ENCODE results near the gene CHST3.
"Not testable (repeated sequence)": the region's sequence is repeated elsewhere in the genome, so short reads cannot be mapped to it uniquely, and the experiment has no call there.

CHST3 gene

DNA sequence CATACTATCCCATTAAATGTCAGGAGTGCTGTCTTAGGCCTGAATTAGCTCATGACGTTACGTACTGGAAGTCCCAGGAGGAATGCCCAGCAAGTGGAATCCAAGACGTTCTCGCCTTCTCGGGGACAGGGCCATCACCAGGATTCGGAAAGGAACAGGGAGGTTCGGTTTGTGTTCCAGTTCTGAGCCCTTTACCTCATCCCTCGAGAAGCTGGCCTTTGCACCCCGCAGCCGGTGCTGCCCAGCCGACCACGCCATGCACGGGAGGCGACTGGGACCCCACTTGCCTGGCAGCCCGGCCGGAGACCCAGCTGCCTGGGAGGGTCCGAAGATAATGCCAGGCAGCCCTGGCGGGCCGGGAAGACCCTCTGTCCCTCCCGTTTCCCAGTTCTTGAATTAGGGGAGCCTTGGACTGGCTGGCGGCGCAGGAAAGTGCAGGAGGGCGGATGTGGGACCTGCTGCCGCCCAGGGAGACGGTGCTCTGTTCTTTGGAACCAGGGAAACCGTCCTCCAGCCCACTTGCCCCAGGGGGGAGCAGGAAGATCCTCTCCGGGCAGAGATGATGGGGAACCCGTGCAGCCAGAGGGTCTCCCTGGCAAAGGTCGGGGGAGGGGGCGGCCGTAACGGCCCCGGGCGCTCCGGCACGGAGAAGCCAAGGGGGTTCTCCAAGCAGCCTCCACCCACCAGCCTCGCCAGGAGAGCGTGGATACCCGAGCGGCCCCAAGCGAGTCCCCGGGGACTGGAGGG is 671 bp upstream of the CHST3 start:
- H3K9me3 Mint-ChIP-seq = peaks cover 3% of the 10 kb centered on the region
- ATAC-seq (ENCODE audit: low read depth) = no peak
- H3K27ac Mint-ChIP-seq = no peak overlapping the region
- peaks cover 2% of the 10 kb centered on the region for H3K36me3 Mint-ChIP-seq
- peaks cover 4% of the 10 kb centered on the region for H3K4me1 Mint-ChIP-seq
- H3K4me3 Mint-ChIP-seq = peak overlapping the region; percentile 44
- H3K27me3 Mint-ChIP-seq = peaks cover 32% of the 10 kb centered on the region
- DNase-seq (ENCODE audit: low spot score in 2 of 2) = no peak

- Mint-ChIP-seq H3K27ac (no peak overlapping the region), H3K4me1 (no peaks in the 10 kb centered on the region), H3K36me3 (peaks cover 2% of the 10 kb centered on the region), H3K9me3 (peaks cover 3% of the 10 kb centered on the region), H3K4me3 (peak overlapping the region; percentile 51), H3K27me3 (peaks cover 34% of the 10 kb centered on the region)
- ATAC-seq (ENCODE audit: low read depth) = no peak
- no peak for DNase-seq (ENCODE audit: low spot score in 2 of 2)
These were observed 734 bp downstream of the CHST3 start for GRCh38 chr10:71964743-71965515.

DNA sequence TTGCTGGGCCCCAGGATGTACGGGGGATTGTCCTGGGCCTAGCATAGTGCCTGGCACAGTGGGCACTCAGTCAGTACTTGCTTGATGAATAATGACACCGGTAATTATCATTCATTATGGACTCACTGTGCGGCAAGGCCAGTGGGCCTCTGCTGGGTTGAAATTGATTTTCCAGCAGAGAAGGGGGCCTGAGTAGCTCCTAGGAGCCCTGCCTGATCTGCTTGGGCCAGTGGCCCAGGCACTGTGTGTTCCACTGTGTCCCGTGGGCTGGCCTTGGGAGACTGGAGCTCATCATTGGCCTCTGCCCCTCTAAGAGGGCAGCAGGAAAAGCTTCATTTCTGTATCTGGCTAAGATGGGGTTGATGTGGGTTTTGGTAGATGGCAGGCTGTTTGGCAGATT is 1.4 kb downstream of the CHST3 start:
- H3K4me3 Mint-ChIP-seq = no peak overlapping the region
- no peaks in the 10 kb centered on the region for H3K4me1 Mint-ChIP-seq
- no peak overlapping the region for H3K27ac Mint-ChIP-seq
- H3K9me3 Mint-ChIP-seq = peaks cover 3% of the 10 kb centered on the region
- ATAC-seq (ENCODE audit: low read depth) (no peak), DNase-seq (ENCODE audit: low spot score in 2 of 2) (no peak)
- peaks cover 2% of the 10 kb centered on the region for H3K36me3 Mint-ChIP-seq
- H3K27me3 Mint-ChIP-seq = peaks cover 34% of the 10 kb centered on the region

DNA sequence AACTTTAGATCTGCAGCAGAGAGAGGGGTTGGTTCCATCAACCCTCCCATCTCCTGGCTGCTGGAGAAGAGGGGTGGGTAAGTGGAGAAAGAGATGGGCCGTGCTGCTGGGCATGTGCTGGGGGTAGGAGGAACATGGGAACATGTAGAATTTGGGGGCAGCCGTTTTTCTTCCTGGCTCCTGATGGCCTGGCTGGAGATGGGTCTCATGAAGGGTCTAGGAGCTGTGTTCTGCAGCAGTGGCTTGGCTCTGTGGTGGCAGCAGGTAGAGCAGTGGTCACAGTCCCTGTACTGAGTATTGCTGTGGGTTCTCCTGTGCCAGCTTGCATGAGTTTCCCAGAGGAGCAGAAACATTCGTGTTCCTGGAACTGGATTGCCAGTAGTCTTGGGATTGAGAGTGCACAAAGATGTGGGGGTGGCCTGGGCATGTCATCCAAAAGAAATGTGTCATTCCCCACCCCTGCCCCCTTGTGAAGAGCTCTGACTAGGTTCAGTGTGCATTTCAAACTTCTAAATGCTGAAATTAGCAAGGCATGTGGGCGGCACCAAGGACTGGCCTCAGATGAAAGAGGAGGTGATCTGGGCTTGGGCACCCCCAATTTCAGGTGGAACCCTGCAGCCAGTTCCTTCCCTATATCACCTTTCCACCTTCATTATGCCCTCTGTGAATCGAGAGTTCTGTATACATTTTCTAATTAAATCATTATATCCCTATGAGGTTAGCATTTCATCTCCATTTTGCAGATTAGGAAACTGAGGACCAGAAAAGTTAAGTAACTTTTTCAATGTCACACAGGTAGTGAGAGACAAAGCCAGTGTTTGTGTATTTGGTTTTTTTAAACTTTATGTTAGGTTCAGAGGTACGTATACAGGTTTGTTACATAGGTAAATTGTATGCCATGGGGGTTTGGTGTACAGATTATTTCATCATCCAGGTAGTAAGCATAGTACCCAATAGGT is 2.1 kb downstream of the CHST3 start:
- Mint-ChIP-seq H3K27me3 (peaks cover 34% of the 10 kb centered on the region), H3K9me3 (peaks cover 3% of the 10 kb centered on the region), H3K4me3 (no peak overlapping the region), H3K27ac (no peak overlapping the region), H3K4me1 (no peaks in the 10 kb centered on the region), H3K36me3 (peaks cover 2% of the 10 kb centered on the region)
- ATAC-seq (ENCODE audit: low read depth) (no peak), DNase-seq (ENCODE audit: low spot score in 2 of 2) (no peak)

GRCh38 chr10:71967958-71968357 is 3.8 kb downstream of the CHST3 start:
- H3K4me1 Mint-ChIP-seq; H3K27ac Mint-ChIP-seq; ATAC-seq (ENCODE audit: low read depth); DNase-seq (ENCODE audit: low spot score in 2 of 2); H3K4me3 Mint-ChIP-seq; H3K9me3 Mint-ChIP-seq; H3K36me3 Mint-ChIP-seq: not testable (repeated sequence)
- H3K27me3 Mint-ChIP-seq = peaks cover 24% of the 10 kb centered on the region

GRCh38 chr10:71968553-71969474 is 4.6 kb downstream of the CHST3 start:
- ATAC-seq (ENCODE audit: low read depth) (no peak), DNase-seq (ENCODE audit: low spot score in 2 of 2) (no peak)
- Mint-ChIP-seq H3K9me3 (no peaks in the 10 kb centered on the region), H3K4me1 (no peaks in the 10 kb centered on the region), H3K27me3 (peaks cover 24% of the 10 kb centered on the region), H3K36me3 (no peaks in the 10 kb centered on the region), H3K4me3 (no peak overlapping the region), H3K27ac (no peak overlapping the region)

DNA sequence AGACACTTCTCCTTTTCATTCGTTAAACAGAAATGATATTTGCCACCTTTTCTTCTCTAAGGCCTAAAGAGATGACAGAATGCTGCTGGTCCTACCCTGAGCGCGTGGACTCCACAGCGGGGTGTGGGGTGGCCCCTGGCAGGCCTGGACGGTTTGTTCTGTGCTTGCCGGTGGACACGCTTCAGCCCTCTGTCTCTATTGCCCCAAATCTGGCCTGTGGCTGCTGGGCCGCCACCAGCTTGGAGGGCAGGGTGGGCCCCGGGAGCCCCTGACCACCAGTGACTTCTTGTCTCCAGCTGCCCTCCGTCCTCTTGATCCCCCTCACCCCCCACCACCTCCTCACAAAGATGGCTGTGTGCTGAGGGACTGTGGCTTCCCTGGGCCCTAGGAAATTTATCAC is 5.7 kb downstream of the CHST3 start:
- H3K4me1 Mint-ChIP-seq = no peaks in the 10 kb centered on the region
- peaks cover 22% of the 10 kb centered on the region for H3K27me3 Mint-ChIP-seq
- H3K36me3 Mint-ChIP-seq = no peaks in the 10 kb centered on the region
- H3K27ac Mint-ChIP-seq = no peak overlapping the region
- no peaks in the 10 kb centered on the region for H3K9me3 Mint-ChIP-seq
- H3K4me3 Mint-ChIP-seq = no peak overlapping the region
- DNase-seq (ENCODE audit: low spot score in 2 of 2) (no peak), ATAC-seq (ENCODE audit: low read depth) (no peak)

DNA sequence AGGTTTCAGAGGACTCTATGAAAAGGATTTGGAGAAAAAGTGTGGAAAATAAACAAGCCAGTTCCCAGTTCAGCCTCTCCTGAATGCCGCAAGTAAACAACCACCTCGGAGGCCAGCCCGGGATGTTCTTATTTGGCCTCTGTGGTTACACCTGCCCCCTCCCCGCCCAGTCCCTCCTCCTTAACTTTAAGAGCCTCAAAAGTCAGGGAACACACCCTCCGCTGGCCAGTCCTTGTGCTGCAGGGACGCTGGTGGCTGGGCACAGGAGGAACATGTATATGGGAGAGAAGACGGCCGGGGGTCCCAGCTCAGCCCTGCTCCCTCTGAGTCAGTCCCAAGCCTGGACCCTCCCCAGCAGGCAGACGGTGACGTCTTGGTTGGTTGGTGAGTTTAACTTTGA is 6.1 kb downstream of the CHST3 start:
- no peak for ATAC-seq (ENCODE audit: low read depth)
- no peak overlapping the region for H3K4me3 Mint-ChIP-seq
- no peak overlapping the region for H3K27ac Mint-ChIP-seq
- H3K9me3 Mint-ChIP-seq = no peaks in the 10 kb centered on the region
- no peak for DNase-seq (ENCODE audit: low spot score in 2 of 2)
- no peaks in the 10 kb centered on the region for H3K4me1 Mint-ChIP-seq
- H3K27me3 Mint-ChIP-seq = peaks cover 19% of the 10 kb centered on the region
- H3K36me3 Mint-ChIP-seq = no peaks in the 10 kb centered on the region

GRCh38 chr10:71970869-71971268 is 6.7 kb downstream of the CHST3 start:
- Mint-ChIP-seq H3K4me1 (no peaks in the 10 kb centered on the region), H3K27me3 (peaks cover 15% of the 10 kb centered on the region), H3K36me3 (no peaks in the 10 kb centered on the region), H3K27ac (no peak overlapping the region), H3K4me3 (no peak overlapping the region), H3K9me3 (no peaks in the 10 kb centered on the region)
- DNase-seq (ENCODE audit: low spot score in 2 of 2) (no peak), ATAC-seq (ENCODE audit: low read depth) (no peak)

DNA sequence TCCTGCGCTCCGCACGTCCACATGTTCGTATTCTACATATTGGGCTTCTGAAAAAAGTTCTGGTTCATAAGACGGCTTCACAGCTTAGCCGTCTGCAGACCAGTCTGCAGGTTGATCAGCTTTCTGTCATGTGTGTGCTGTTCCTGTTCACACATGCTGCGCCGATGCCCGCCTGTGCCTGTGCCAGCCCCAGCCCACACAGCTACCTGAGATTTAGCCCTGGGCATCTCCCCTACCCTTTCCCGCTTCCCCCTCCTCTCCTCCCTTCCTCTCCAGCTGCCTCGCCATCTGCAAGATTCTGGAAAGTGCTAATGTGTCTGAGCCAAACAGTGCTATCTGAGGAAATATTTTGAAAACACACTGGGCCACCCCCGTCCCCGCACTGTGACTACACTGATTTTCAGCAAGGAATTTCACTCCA is 7.1 kb downstream of the CHST3 start:
- H3K4me1 Mint-ChIP-seq = no peaks in the 10 kb centered on the region
- no peak overlapping the region for H3K4me3 Mint-ChIP-seq

DNA sequence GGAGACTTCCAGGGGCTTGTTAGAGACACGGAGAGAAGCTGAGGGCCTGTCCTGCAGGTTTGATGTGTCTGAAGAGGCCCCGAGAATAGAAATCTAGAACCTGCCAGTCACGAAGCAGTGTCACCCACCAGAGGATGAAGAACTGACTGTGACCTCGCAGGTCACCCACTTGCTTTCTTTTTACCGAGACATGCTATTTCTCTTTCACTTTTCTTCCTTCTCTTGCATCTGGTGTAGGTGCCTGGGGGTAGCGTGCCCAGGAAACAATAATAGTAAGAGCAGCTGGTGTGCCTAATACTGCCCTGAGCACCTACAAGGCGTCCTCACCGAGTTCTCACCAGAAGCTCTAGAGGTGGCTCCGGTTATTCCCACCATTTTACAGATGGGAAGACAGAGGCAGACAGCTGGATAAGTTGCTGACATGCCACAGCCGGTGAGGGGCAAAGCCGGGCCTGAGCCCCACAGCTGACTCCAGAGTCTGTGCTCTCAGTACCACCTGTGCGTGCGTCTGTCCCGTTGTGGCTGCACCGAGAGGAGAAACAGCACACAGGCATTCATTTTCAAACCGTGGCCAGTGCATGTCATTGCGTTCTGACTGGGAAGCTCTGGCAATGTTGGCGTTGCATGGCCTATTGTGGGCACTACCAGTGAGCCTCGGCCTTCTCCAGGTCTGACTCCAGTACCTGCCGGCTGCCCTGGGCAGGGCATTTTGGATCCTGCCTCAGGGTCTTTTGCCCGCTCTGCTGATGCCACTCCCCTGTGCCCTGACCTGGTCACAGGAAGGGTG is 7.8 kb downstream of the CHST3 start:
- H3K4me3 Mint-ChIP-seq = no peak overlapping the region
- H3K27me3 Mint-ChIP-seq = peaks cover 13% of the 10 kb centered on the region
- DNase-seq (ENCODE audit: low spot score in 2 of 2) (no peak), ATAC-seq (ENCODE audit: low read depth) (no peak)
- no peaks in the 10 kb centered on the region for H3K36me3 Mint-ChIP-seq
- no peaks in the 10 kb centered on the region for H3K4me1 Mint-ChIP-seq
- no peaks in the 10 kb centered on the region for H3K9me3 Mint-ChIP-seq
- no peak overlapping the region for H3K27ac Mint-ChIP-seq

More for the DNA sequence above, 7.1 kb downstream of the CHST3 start:
- ATAC-seq (ENCODE audit: low read depth) (no peak), DNase-seq (ENCODE audit: low spot score in 2 of 2) (no peak)
- Mint-ChIP-seq H3K27me3 (peaks cover 13% of the 10 kb centered on the region), H3K27ac (no peak overlapping the region), H3K36me3 (no peaks in the 10 kb centered on the region), H3K9me3 (no peaks in the 10 kb centered on the region)

GRCh38 chr10:71972746-71973695 is 8.8 kb downstream of the CHST3 start:
- ATAC-seq (ENCODE audit: low read depth) (no peak), DNase-seq (ENCODE audit: low spot score in 2 of 2) (no peak)
- Mint-ChIP-seq H3K9me3 (no peaks in the 10 kb centered on the region), H3K36me3 (no peaks in the 10 kb centered on the region), H3K4me3 (no peak overlapping the region), H3K4me1 (no peaks in the 10 kb centered on the region), H3K27ac (no peak overlapping the region), H3K27me3 (peaks cover 13% of the 10 kb centered on the region)

Data from memory B cell (primary cell).